ENCODE data around the gene CENPX. TPM values are rescaled to one million over a fixed set of nuclear protein-coding genes. Genes with fewer than 3 reads are reported as not detected.

The CENPX gene
- polyA plus RNA-seq, 4 donors: 43.4 to 241 (median 122) TPM

DNA sequence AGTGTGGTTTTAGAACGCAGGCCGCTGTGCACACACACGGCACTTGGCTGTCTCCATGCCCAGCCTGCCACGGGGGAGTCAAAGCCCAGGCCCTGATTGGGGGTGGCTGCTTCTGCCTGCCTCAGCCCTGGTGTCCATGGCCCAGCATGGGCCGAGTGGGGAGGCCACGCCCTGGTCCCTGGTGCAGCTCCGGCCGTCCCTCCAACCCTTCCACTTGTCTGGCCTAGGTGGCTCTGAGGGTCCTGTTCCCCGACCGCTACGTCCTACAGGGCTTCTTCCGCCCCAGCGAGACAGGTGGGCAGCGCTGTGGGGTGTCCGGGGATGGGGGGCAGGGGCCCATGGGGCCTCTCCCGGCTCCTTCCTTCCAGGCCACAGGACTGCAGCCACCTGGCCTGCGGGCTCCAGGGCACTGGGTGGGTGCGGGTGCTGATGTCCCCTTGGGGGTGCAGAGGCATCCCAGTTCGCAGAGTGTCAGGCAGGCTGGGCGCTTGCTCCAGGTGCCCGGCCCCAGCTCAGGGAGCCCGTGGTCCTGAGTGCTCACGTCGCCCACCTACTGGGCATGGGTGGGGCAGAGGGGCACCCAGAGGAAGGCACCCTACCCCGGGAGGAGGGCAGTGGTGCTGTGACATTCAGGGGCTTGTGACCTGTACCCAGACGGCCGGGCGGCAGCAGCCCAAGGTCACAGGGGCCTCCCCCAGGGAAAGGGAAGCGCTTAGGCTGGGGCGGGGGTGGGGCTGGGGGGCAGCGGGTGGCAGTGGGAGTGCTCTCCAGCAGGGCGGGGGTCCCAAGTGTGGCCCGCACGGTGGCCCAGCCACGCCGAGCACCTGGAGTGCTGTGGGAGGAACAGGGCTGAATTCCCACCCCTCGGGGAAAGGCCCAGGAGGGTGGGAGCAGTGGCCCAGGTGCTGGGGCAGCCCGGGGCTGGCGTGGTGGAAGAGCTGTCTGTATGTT, 11.8 kb downstream of the CENPX start:
- DNase-seq (no peak), FAIRE-seq (no peak)
- Histone ChIP-seq H3K27ac (ENCODE audit: low read depth in 1 of 3, low read length in 2 of 3) (no peak overlapping the region), H3K27me3 (ENCODE audit: control insufficient read depth in 3 of 3, insufficient read depth in 3 of 3, low read length in 3 of 3) (no peaks in the 10 kb centered on the region), H3K36me3 (ENCODE audit: control insufficient read depth in 3 of 3, insufficient read depth in 2 of 3, low read depth in 1 of 3, low read length in 3 of 3) (peaks cover 0 to 71% (median 0%) of the 10 kb centered on the region in 3 donors), H3K4me1 (ENCODE audit: control insufficient read depth in 3 of 3, insufficient read depth in 2 of 3, low read depth in 1 of 3, low read length in 2 of 3) (no peaks in the 10 kb centered on the region), H3K9me3 (ENCODE audit: control insufficient read depth in 2 of 2, insufficient read depth in 1 of 2, low read depth in 1 of 2, low read length in 1 of 2) (no peaks in the 10 kb centered on the region), H3K4me3 (ENCODE audit: low read depth in 1 of 3, low read length in 3 of 3) (no peak overlapping the region)
- 92 to 93% (median 93%) methylated on average over 34 to 39 of the region's 39 CpGs for WGBS, 3 donors

- Histone ChIP-seq H3K4me3 (ENCODE audit: low read depth in 1 of 3, low read length in 3 of 3) (no peak overlapping the region), H3K36me3 (ENCODE audit: control insufficient read depth in 3 of 3, insufficient read depth in 2 of 3, low read depth in 1 of 3, low read length in 3 of 3) (peaks cover 0 to 80% (median 2%) of the 10 kb centered on the region in 3 donors), H3K9me3 (ENCODE audit: control insufficient read depth in 2 of 2, insufficient read depth in 1 of 2, low read depth in 1 of 2, low read length in 1 of 2) (no peaks in the 10 kb centered on the region), H3K27me3 (ENCODE audit: control insufficient read depth in 3 of 3, insufficient read depth in 3 of 3, low read length in 3 of 3) (no peaks in the 10 kb centered on the region), H3K27ac (ENCODE audit: low read depth in 1 of 3, low read length in 2 of 3) (no peak overlapping the region), H3K4me1 (ENCODE audit: control insufficient read depth in 3 of 3, insufficient read depth in 2 of 3, low read depth in 1 of 3, low read length in 2 of 3) (no peaks in the 10 kb centered on the region)
- DNase-seq (no peak), FAIRE-seq (no peak)
- 82 to 86% (median 83%) methylated on average over 15 of the region's 15 CpGs for WGBS, 3 donors
Observed at GRCh38 chr17:82009413-82009812, 13.3 kb downstream of the CENPX start.

DNA sequence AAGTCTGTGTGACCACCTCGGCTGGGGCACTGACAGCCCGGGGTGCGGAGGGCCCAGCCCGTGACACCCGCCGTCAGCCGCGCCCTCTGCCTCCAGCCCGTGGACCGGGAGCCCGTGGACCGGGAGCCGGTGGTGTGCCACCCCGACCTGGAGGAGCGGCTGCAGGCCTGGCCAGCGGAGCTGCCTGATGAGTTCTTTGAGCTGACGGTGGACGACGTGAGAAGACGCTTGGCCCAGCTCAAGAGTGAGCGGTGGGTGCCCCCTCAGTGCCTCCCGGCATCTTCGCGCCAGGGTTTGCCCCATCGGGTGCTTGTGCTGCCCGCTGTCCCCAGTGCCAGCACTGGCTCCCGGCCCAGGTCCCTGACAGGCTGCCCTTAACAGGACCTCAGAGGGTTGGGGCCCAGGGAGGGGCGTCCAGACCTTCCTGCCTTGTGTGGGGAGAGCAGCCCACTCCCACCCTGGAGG, 13.7 kb downstream of the CENPX start:
- WGBS, 3 donors: 90 to 93% (median 92%) methylated on average over 15 to 28 of the region's 28 CpGs
- no peak for FAIRE-seq
- H3K27me3 ChIP-seq (ENCODE audit: control insufficient read depth in 3 of 3, insufficient read depth in 3 of 3, low read length in 3 of 3): no peaks in the 10 kb centered on the region
- H3K36me3 ChIP-seq (ENCODE audit: control insufficient read depth in 3 of 3, insufficient read depth in 2 of 3, low read depth in 1 of 3, low read length in 3 of 3): peaks cover 0 to 80% (median 2%) of the 10 kb centered on the region in 3 donors
- no peak overlapping the region for H3K4me3 ChIP-seq (ENCODE audit: low read depth in 1 of 3, low read length in 3 of 3)
- DNase-seq: no peak
- H3K27ac ChIP-seq (ENCODE audit: low read depth in 1 of 3, low read length in 2 of 3): no peak overlapping the region
- no peaks in the 10 kb centered on the region for H3K9me3 ChIP-seq (ENCODE audit: control insufficient read depth in 2 of 2, insufficient read depth in 1 of 2, low read depth in 1 of 2, low read length in 1 of 2)
- no peaks in the 10 kb centered on the region for H3K4me1 ChIP-seq (ENCODE audit: control insufficient read depth in 3 of 3, insufficient read depth in 2 of 3, low read depth in 1 of 3, low read length in 2 of 3)

DNA sequence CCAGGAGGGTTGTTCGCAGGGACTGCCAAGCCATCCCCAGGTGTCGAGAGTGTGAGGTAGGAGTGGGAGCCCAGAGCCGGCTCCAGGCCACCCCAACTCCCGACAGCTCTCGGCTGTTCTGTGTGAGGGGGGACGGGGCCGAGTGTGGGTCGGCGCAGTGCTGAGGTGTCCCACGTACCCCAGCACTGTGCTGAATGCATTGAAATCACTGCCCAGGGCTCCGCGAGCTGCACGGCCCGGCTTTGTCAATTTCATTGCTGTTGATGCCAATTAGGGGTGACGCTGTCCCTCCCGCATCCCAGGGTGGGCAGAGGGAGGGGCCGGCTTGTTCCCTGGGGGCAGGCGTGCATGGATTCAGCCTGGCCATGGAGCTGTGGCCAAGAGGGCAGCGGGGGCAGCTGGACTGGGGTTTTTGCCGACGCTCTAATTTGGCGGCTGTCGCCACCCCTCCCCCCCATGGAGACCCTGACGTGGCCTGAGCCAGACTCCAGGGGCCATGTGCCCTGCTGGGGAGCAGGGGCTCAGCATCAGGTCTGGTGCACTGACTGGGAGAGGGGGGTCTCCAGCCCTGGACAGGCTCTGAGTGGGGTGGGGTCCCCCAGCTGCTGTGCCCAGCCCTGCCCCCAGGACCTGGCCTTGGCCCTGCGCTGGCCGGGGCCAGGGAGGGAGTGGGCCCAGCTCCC, 14.3 kb downstream of the CENPX start:
- no peak for FAIRE-seq
- Histone ChIP-seq H3K4me3 (ENCODE audit: low read depth in 1 of 3, low read length in 3 of 3) (no peak overlapping the region), H3K27me3 (ENCODE audit: control insufficient read depth in 3 of 3, insufficient read depth in 3 of 3, low read length in 3 of 3) (no peaks in the 10 kb centered on the region), H3K9me3 (ENCODE audit: control insufficient read depth in 2 of 2, insufficient read depth in 1 of 2, low read depth in 1 of 2, low read length in 1 of 2) (no peaks in the 10 kb centered on the region), H3K27ac (ENCODE audit: low read depth in 1 of 3, low read length in 2 of 3) (no peak overlapping the region), H3K4me1 (ENCODE audit: control insufficient read depth in 3 of 3, insufficient read depth in 2 of 3, low read depth in 1 of 3, low read length in 2 of 3) (no peaks in the 10 kb centered on the region), H3K36me3 (ENCODE audit: control insufficient read depth in 3 of 3, insufficient read depth in 2 of 3, low read depth in 1 of 3, low read length in 3 of 3) (peaks cover 0 to 80% (median 2%) of the 10 kb centered on the region in 3 donors)
- DNase-seq: no peak
- 87 to 95% (median 92%) methylated on average over 24 to 26 of the region's 26 CpGs for WGBS, 3 donors

GRCh38 chr17:82007495-82008257, 15.0 kb downstream of the CENPX start:
- Histone ChIP-seq H3K27ac (ENCODE audit: low read depth in 1 of 3, low read length in 2 of 3) (no peak overlapping the region), H3K36me3 (ENCODE audit: control insufficient read depth in 3 of 3, insufficient read depth in 2 of 3, low read depth in 1 of 3, low read length in 3 of 3) (peaks cover 0 to 77% (median 2%) of the 10 kb centered on the region in 3 donors), H3K27me3 (ENCODE audit: control insufficient read depth in 3 of 3, insufficient read depth in 3 of 3, low read length in 3 of 3) (no peaks in the 10 kb centered on the region), H3K4me3 (ENCODE audit: low read depth in 1 of 3, low read length in 3 of 3) (no peak overlapping the region), H3K4me1 (ENCODE audit: control insufficient read depth in 3 of 3, insufficient read depth in 2 of 3, low read depth in 1 of 3, low read length in 2 of 3) (no peaks in the 10 kb centered on the region), H3K9me3 (ENCODE audit: control insufficient read depth in 2 of 2, insufficient read depth in 1 of 2, low read depth in 1 of 2, low read length in 1 of 2) (no peaks in the 10 kb centered on the region)
- 85 to 94% (median 88%) methylated on average over 26 to 30 of the region's 30 CpGs for WGBS, 3 donors
- FAIRE-seq (no peak), DNase-seq (no peak)

DNA sequence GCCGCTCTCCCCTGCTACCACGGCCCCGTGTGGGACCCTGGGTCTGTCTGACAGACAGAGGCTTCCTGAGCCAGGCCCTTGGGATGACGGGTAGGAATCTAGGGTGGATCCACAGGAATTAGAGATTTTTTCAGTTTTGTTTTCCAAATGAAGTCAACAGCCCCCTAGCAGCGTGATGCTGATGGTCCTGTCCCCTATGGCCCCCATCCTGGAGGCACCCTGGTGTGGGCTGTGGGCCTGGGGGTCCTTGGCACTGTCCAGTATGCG, 15.5 kb downstream of the CENPX start:
- Histone ChIP-seq H3K4me1 (ENCODE audit: control insufficient read depth in 3 of 3, insufficient read depth in 2 of 3, low read depth in 1 of 3, low read length in 2 of 3) (no peaks in the 10 kb centered on the region), H3K27me3 (ENCODE audit: control insufficient read depth in 3 of 3, insufficient read depth in 3 of 3, low read length in 3 of 3) (no peaks in the 10 kb centered on the region), H3K9me3 (ENCODE audit: control insufficient read depth in 2 of 2, insufficient read depth in 1 of 2, low read depth in 1 of 2, low read length in 1 of 2) (no peaks in the 10 kb centered on the region), H3K36me3 (ENCODE audit: control insufficient read depth in 3 of 3, insufficient read depth in 2 of 3, low read depth in 1 of 3, low read length in 3 of 3) (peaks cover 0 to 72% (median 2%) of the 10 kb centered on the region in 3 donors), H3K27ac (ENCODE audit: low read depth in 1 of 3, low read length in 2 of 3) (no peak overlapping the region), H3K4me3 (ENCODE audit: low read depth in 1 of 3, low read length in 3 of 3) (no peak overlapping the region)
- no peak for FAIRE-seq
- 86 to 96% (median 88%) methylated on average over 6 of the region's 6 CpGs for WGBS, 3 donors
- DNase-seq: no peak

DNA sequence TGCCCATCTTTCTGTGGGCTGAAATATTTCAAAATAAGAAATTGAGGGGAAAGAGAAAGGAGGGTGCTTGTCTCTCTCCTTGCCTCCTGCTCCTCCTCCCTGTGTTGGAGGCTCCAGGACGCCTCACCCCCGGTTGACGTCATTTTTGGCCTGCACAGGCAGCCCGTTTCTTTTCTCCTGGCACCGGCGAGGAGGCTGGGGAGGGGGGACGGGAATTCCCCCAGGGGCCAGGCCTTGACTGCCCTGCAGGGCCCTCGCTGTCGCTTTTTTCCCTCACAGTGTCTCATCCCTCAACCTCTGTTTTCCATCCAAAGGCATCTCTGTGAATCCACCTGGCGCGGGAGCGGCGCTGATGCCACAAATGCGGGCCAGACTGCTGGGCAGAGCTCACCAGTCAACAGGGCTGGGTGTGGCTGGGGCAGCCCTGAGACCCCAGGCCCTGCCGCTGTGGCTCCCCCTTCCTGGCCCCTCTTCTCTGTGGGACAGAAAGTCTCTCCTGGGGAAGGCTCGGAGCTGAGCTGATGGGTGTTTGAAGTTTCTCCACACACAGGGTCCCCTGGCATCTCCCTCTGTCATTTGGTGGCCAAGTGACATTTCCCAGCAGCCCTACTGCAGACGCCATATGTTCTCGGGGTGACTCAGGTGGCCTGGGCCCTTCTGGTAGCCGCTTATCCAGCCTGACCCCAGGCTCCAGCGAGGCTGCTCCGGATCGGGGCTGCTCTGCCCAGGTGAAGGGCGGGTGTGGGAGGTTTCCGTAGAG, 16.0 kb downstream of the CENPX start:
- peaks cover 0 to 67% (median 2%) of the 10 kb centered on the region in 3 donors for H3K36me3 ChIP-seq (ENCODE audit: control insufficient read depth in 3 of 3, insufficient read depth in 2 of 3, low read depth in 1 of 3, low read length in 3 of 3)
- DNase-seq (no peak), FAIRE-seq (no peak)
- 81 to 90% (median 86%) methylated on average over 23 to 24 of the region's 24 CpGs for WGBS, 3 donors
- H3K9me3 ChIP-seq (ENCODE audit: control insufficient read depth in 2 of 2, insufficient read depth in 1 of 2, low read depth in 1 of 2, low read length in 1 of 2): no peaks in the 10 kb centered on the region
- no peak overlapping the region for H3K27ac ChIP-seq (ENCODE audit: low read depth in 1 of 3, low read length in 2 of 3)
- no peak overlapping the region for H3K4me3 ChIP-seq (ENCODE audit: low read depth in 1 of 3, low read length in 3 of 3)
- H3K27me3 ChIP-seq (ENCODE audit: control insufficient read depth in 3 of 3, insufficient read depth in 3 of 3, low read length in 3 of 3): no peaks in the 10 kb centered on the region
- H3K4me1 ChIP-seq (ENCODE audit: control insufficient read depth in 3 of 3, insufficient read depth in 2 of 3, low read depth in 1 of 3, low read length in 2 of 3): peaks cover 0 to 1% (median 0%) of the 10 kb centered on the region in 3 donors
